Measurements from ENCODE around the gene C20orf173.
"Not testable (repeated sequence)": the region's sequence is repeated elsewhere in the genome, so short reads cannot be mapped to it uniquely, and the experiment has no call there.

The C20orf173 gene

DNA sequence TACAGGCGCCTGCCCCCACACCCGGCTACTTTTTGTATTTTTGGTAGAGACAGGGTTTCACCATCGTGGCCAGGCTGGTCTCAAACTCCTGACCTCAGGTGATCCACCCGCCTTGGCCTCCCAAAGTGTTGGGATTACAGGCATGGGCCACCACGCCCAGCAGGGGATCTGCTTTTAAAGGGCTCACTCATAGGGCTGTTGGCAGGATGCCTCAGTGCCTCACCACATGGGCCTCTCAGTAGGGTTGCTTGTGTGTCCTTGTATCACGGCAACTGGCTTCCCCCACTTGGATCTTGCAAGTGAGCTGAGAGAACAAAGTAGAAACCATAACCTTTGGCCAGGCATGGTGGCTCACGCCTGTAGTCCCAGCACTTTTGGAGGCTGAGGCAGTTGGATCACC lies 15.5 kb upstream of the C20orf173 start:
- not testable (repeated sequence) for DNase-seq

DNA sequence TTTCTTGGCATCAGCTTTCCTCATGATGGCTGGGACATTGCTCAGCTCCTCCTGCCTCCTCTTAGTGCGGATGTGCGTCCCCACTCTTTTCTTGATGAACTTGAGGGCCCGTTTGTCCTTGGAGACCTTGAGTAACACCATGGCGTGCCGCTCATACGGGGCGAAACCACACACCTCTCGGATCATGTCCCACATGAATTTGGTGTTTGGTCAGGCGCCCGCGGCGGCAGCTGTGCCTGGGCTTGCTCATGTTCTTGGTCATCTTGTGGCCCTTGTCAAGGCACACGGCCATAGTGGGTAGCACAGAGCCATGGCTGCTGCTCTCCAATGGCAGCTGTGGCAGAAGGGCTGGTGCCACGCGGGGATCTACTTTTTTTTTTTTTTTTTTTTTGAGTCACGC lies 15.0 kb upstream of the C20orf173 start:
- no peak for DNase-seq

DNA sequence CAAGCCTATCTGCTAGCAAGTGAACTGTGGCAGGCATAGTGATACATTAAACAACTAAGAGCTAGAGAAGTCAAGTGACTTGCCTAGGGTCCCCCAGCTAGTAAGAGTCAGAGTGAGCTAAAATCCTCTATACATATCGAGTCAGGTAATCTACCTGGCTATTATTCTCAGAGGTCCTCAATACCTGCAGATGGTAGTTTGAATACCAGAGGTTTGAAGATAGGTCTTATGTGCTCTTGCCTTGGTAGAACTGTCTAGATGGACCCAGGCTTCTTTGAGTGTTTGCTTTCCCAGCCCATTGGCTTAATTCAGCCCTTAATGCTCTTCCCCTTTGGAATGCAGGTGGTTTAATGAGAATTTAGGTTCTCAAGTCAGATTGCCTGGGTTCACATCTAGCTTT lies 13.5 kb upstream of the C20orf173 start:
- DNase-seq: no peak

DNA sequence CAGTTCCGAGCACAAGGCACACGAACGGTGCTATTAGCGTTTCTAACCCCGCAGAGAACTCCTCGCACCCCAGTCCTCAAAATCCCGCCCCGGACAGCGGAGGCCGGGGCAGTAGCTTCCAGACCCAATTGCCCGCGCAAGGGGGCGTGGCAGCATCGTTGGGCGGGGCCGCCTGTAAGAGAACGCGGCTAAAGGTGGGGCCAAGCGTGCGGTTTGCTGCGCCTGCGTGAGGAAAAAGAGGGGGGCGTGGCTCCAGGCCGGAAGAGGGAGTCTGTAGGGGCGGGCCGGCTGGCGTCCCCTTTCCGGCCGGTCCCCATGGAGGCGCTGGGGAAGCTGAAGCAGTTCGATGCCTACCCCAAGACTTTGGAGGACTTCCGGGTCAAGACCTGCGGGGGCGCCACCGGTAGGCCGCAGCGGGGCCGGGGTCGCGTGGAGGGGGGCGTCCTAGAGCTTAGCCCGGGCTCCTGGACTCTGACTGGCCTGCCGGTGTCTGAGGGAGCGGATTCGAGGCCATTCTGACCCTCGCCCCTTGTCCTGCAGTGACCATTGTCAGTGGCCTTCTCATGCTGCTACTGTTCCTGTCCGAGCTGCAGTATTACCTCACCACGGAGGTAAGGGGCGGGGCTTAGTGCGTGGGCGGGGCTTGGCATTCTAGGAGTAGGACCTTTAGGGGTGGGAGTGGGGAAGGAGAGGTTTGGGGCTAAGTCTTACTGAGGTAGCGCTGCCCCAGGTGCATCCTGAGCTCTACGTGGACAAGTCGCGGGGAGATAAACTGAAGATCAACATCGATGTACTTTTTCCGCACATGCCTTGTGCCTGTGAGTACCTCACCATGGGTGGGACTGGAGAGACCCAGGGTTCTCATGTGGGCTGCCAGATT lies 12.6 kb upstream of the C20orf173 start, which contains the start of gene ERGIC3:
Gene ERGIC3 (plus strand): TSS at position 296 of the 880 bp plus-strand sequence. CDS start 20 bp downstream, at position 316.
- peak; percentile 91 for DNase-seq

DNA sequence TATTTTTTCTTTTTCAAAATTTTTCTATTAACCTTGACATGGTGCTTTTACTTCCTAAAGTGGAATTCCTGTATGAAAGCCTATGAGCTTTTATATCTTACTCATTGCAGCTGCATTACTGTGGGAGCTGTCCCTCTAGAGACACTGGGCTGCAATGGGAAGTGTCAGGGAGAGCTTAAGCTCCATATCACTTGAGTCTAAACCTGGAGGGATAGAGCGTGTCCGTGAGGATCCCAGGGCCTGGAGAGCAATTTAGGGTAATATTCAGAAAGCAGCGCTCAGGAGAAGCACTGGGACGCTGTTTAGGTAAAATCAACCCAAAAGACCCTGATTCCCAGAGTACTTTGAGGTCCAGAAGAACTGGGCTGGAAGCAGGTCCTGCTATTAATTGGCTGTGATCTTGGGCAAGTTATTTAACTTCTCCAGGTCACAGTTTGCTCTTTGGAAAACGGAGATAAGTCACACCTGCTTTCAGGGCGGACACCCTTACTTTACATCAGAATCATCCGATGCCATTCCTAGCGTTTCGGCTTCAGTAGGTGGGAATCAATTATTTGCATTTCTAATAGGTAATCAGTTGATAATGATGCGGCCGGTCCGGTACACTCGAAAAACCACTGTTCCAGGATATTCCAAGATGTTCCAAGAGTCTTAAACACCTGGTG lies 11.8 kb upstream of the C20orf173 start:
- DNase-seq: no peak

DNA sequence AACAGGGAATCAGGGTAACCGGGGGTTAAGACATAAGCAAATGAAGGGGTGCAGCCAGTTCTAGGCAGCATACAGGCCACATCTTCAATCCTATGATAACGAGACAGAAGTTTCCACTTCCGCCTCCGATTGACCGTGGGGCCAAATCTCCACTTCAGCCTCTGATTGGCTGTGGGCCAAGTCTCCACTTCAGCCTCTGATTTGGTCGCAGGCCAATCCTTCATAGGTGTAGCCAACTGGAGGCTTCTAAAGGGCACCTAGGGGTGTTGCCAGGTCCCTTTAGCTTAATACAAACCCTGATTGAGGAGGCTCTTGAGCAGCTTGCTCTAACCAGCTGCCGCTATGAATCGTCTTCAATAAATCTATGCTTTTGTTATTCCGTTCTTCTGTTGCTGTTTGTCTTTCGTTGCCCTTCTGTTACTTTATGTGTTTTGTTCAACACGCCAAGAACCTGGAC lies 10.3 kb upstream of the C20orf173 start:
- peak; percentile 94 for DNase-seq

DNA sequence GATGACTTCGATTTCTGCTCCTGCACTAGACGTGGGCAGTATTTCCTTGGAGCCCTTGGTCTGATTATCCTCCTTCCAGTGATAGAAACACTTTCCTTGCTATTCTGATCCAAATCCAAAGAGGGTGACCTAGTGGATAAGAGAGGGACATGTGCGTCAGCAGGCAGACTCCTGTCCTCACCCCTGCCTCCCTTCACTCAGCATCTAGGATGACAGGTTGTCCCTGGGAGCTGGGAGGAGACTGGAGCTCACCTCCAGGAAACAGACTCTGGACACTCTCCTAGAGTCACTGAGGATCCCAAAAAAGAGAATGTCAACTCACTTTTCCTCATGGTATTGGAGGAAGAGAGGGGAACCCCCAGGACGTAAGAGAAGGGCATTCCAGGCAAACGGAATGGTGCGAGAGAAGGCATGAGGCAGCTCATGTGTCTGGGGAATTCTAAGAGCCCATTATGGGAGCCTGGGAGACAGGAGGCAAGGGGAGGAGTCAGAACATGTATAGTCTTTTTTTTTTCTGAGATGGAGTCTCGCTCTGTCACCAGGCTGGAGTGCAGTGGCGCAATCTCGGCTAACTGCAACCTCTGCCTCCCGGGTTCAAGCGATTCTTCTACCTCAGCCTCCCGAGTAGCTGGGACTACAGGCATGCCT lies 2.2 kb downstream of the C20orf173 start:
- DNase-seq: no peak

DNA sequence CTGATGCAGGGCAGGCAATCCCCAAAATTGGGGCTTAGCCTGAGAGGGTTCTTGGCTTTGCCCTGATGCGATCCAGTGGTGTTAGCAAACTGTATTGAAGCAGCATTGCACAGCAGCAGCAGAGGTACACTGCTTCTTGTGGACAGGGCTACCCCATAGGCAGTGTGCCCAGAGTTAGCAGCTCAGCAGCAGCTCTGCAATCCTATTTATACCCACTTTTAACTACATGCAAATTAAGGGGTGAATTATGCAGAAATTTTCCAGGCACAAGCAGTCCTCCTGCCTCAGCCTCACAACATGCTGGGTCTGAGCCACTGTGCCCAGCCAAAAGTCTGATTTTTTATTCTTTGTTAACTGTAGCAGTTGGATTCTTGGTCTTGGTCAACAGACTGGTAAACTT lies 3.8 kb downstream of the C20orf173 start:
- DNase-seq: no peak

DNA sequence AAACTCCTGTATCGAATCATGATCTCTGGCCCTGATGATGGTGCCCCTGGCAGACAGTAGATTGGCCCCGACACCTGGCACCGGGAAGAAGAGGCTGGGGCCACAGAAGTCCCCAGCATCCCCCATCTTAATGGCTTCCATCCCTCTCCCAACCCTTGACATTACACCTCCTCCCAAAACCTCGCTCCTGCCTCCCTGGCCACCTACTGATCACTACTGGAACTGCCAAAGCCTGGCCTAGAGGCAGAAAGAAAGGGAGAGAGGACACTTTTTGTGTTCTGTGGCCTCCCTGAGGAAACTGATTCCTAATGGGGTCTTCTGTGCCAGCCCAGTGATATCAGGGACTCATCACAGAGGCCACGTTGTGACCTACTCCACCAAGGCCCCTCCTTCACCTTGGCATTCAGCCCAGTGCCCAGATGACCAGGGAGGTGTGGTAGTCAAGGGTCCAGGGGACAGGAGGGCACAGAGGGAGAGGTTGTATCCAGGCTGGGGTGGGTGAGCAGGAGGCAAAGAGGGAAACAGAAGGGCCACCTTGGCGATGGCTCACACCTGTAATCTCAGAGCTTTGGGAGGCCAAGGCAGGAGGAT lies 6.1 kb downstream of the C20orf173 start:
- DNase-seq: no peak

DNA sequence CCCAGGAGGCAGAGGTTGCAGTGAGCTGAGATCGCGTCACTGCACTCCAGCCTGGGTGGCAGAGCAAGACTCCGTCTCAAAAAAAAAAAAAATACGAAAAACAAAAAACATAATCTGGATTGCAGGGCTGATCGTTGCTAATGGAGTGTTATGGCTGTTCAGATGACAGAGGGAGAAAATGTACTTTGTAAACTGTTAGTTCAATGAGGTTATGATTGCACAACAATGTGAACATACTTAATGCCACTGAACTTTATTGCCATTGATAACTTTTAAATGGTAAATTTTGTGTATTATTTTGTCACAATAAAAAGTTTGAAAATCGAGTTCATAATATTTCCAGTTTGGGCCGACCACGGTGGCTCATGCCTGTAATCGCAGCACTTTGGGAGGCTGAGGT lies 10.5 kb downstream of the C20orf173 start:
- DNase-seq: no peak

DNA sequence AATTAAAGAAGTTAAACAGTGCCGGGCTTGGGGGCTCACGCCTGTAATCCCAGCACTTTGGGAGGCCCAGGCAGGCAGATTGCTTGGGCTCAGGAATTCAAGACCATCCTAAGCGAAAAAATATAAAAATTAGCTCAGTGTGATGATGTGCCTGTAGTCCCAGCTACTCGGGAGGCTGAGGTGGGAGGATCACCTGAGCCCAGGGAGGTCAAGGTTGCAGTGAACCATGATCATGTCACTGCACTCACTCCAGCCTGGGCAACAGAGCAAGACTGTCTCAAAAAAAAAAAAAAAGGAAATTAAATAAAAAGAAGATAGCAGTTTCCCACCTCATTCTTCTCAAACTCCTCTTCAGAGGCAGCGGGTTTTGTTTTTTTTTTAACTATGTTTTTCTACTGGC lies 11.7 kb downstream of the C20orf173 start:
- DNase-seq: not testable (repeated sequence)

DNA sequence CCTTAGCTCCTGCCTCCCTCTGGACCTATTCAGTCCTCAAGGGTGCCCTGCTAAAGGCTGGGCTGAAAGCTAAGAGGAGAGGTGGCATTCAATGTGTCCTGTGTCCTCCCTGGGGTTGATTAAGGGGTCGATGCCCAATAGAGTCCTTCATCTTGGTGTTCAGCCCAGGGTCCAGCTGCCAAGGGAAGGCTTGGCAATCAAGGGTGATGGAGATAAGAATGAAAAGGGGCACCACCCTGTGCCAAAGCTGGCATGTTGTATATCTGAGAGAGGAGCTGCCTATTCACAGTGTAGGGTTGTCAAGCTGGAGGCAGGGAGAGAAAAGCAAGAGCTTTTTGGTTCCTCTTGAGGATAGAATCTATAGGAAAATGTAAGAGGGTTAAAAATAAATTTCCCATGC lies 12.3 kb downstream of the C20orf173 start:
- no peak for DNase-seq

DNA sequence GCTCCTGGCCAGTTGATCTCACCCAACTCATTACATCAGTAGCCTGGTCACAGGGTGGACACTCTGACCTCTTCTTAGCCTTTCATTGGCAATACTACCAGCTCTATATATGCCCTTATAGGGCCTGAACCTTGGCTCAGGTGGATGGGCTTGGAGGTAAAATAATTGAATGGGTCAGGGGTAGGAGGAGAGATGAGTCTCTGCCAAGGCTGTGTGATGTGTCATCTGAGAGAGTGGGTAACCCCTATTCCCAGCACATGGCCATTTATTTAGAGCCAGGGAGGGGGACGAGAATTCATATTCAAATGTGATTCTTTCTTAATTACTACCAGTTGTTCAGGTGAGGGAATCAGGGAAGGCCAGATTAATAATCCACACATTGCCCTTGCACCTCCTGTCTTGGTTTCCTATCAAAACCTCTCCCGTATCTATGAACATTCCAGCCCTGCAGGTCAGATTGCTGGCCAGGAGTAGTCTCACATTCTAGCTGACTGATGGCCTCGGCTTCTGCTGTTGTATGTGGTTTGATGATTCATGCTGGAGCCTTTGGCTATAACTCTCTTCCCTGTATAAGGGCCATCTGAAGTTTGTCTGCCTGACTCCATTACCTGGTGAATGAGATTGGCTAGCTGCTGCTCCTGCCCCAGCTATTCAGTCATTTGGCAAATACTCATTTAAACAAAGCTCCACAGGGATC lies 13.4 kb downstream of the C20orf173 start:
- no peak for DNase-seq

DNA sequence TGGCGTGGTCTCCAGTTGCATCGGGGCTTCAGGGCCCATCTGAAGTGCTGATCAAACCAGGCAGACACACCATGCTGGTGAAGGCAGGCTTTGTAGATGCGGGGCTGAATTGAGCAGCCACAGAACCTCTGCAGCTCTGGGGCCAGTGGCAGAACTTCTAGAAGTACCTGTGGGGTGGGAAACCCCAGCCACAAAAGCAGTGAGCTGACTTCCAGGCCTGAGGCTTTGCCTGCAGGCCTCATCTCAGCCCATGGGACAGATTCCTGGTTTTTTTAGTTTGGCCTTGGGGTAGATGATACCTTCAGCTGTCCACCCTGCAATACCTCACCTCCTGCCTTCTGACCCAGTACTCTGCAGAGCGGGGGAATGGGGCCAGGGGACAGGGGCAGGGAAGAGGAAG lies 14.1 kb downstream of the C20orf173 start:
- DNase-seq: no peak

DNA sequence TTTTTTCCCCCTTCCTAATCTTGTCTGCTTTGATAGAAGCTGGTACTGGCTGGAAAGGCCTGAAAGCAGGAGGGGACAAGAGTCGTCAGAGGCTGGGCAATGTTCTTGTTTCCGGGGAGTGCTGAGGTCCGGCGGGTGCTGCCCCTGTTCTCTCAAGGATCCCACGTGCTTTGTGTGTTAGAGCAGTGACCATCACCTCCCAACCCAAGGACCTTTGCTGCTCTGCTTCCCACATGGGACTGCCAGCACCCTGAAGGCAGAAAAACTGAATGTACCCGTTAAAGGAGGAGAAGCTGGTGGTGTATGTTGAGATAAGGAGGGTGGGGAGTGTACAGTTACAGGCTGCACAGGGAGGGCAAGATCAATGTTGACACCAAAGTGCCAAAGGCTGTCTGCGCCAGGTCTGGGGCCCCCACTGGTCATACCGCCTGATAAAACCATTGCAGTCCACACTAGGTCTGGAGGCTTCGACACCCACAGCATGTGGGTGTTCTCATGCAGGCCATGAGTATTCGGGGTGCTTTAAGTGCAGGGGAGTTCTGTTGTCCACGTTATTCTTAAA lies 15.0 kb downstream of the C20orf173 start:
- no peak for DNase-seq

DNA sequence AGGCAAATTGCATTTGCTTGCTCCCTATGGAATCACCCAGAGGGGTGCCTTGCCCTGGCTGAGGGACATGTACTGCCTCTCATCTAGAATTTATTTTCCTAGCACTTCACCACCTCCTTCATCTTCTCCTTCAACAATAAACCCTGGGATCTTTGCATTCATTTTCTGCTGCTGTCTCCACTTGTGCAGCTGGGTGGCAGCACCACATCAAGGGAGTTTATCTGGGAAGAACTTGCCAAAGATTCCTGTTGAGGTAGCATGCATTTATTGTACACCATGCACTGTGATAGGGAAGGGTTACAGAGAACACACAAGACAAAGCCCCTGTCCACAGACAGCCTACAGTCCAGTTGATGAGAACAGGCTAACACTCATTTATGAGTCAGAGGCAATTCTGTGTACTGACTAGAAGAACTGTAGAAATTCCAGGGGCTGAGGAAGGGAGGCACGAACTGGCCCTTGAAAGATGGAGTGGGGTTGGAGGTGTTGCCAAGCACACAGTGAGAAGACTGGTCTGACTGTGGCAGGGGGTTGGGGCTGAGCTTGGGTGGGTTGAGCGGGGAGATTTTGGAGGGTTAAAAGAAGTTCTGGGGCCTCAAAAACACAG lies 17.5 kb downstream of the C20orf173 start:
- peak; percentile 1 for DNase-seq

DNA sequence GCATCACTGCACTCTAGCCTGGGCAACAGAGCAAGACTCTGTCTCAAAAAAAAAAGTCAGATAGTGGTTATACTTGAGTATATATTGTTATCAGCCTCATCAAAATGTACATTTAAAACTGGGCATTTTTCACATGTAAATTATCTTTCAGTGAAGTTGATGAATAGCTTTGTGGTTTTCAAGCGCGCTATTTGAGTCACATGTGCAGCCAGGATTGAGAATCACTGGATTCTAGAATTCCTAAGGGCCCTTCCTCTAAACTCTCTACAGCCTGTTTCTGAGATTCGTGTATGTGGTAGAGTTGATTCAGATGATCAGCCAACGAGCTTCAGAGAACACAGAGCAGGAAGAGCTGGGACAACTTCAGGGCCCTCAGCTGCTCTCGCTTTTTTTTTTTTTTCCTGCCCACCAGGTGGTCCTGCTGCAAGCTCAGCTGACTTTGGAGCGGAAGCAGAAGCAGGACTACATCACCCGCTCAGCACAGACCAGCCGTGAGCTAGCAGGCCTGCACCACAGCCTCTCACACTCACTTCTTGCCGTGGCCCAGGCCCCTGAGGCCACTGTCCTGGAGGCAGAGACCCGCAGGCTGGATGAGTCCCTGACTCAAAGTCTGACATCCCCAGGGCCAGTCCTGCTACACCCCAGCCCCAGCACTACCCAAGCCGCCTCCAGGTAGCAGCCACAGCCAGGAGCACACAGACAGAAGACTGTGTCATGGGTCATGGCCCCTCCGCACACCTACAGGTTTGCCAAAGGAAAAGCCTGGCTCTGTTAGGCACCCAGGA lies 18.3 kb downstream of the C20orf173 start:
- DNase-seq: no peak

DNA sequence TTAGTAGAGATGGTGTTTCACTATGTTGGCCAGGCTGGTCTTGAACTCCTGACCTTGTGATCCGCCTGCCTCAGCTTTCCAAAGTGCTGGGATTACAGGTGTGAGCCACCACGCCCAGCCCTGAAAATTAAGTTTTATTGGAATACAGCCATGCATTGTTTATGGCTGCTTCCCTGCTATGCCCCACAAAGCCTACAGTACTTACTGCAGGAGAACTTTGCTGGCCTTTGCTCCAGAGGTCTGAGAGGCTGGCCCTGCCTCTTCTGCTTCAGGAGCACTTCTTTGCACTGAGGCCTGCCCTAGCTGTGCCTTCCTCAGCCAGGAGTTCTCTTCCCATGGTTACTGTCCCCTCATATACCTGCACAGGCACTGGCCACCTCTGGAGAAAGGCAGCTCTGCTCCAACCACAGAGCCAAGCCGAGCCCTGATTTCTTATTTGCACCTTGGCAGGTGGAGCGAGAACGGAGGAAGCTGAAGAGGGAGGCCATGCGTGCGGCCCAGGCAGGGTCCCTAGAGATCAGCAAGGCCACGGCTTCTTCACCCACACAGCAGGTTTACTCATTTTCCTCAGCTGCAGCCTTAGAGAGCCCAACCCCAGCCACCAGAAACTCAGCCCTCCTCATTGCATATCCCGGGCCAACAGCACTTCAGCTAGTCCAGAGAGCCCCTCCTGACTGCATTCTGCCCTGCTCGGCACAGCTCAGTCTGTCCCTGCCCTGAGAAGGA lies 20.8 kb downstream of the C20orf173 start:
- DNase-seq: no peak

DNA sequence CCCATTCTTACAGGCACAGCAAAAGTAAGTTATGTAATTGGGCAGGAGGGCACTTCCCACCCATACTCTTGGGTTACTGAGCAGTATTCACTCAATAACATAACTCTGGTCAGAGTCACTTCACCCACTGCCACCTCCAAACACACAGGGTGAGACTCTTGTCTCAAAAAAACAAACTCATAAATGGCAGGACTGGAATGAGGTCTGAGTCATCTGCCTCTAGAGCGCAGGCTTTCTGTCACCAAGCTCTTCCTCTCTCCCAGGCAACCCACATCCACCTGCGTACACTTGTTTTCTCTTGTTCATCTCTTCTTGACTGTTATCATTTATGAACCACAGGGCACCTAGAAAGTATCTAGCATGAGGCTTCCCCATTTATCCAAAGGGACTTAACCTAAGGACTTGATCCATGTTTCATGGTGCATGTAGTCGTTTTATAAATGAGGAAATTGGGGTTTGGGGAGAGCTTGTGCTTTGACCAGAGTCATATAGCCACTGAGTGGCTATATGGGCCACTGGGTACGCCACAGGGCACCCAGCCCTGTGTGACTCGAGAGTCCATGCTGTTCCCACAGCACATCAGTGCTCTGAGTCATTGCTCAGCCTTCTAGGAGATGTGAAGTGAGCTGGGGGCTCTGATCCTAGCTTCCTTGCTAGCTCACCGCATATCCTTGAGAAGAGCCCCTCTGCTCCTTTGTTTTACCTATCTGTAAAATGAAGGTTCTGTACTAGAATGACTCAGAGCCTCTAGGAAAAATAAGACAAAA lies 22.4 kb downstream of the C20orf173 start:
- no peak for DNase-seq
